GM18868 (cell line): ENCODE results near the gene ROBO1.

Experiments used
- ATAC-seq: cut with Tn5 transposase; IDR thresholded peaks from one replicate; pipeline ENCODE4 v1.9.1; 2021; ENCODE audit warnings: mild to moderate bottlenecking, moderate library complexity; ENCODE audit not compliant: unreplicated experiment

Gene ROBO1

GRCh38 chr3:78825858-78826215, 942.0 kb downstream of the ROBO1 start:
- ATAC-seq, result no peak

GRCh38 chr3:78825118-78825857, 942.5 kb downstream of the ROBO1 start:
- peak; percentile 70 for ATAC-seq

DNA sequence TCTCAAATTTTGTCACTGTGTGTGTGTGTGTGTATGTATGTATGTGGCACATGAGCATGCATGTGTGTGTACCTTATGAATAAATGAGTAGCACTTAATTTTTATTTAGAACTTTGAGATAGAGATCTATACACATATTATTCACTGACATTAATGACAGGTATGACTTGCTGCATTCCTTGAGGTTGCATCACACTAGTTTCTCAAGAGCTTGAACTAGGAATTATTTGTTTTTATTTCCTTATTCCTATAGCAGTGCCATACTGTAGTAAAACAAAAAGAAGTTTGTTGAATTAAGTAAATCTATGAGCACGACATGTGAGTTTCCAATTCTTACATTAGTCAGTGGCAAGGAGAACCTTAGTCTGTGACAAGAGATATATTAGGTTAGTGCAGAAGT, 943.9 kb downstream of the ROBO1 start:
- ATAC-seq, result no peak

DNA sequence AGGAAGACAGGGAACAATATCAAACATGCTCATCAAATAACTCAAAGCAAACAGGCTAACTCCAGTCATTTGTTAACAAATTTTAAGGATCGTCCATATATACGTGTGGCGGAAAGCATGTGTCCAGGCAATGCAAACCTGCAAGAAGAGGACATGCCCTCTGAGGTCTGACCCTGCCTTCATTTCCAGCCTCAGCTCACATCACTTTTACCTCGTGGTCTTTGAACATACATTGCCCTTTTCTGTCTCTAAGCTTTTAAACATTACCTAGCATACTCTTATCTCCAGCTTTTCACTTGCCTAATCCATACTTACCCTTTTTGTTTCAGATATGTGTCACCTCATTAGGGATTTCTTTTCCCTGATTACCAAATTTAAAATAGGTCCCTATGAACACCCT, 944.4 kb downstream of the ROBO1 start:
- no peak for ATAC-seq

- ATAC-seq, result no peak
Observed at GRCh38 chr3:78822726-78823125, 945.1 kb downstream of the ROBO1 start.

- ATAC-seq, result no peak
Observed at GRCh38 chr3:78820542-78820941, 947.3 kb downstream of the ROBO1 start.

DNA sequence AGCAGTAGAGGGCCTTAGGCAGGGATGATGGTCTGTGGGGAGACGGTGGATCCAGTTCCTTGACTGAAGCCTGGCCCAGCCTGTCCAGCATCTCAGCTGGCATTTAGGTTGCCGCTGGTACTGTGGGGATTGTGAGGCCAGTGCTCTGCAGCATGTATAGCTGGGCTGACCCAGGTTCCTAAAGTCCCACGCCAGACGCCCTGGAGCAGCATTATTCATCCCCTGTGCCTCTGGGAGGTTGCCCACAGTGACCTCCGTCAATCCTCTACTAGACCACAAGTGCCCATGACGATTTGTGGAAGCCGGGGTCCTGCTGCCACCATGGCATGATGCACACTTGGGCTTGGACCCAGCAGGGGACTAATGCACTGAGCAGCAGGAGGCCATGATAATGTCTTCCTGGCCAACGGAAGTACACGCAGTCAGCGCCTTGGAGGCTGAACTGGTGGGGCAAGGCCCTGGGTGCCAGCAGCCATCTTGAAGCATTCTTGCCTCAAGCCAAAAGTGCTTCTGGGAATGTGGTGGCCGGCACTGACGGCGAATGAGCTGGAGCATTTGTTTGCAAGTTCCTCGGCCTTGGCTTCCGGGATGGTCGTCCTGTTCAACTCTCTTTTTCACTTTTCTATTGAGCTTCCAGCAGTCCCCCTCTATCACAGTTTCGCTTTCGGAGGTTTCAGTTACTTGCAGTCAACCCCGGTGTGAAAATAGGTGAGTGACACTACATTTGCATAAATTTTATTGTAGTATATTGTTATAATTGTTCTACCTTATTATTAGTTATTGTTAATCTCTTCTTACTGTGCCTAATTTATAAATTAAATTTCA, 949.4 kb downstream of the ROBO1 start:
- no peak for ATAC-seq

DNA sequence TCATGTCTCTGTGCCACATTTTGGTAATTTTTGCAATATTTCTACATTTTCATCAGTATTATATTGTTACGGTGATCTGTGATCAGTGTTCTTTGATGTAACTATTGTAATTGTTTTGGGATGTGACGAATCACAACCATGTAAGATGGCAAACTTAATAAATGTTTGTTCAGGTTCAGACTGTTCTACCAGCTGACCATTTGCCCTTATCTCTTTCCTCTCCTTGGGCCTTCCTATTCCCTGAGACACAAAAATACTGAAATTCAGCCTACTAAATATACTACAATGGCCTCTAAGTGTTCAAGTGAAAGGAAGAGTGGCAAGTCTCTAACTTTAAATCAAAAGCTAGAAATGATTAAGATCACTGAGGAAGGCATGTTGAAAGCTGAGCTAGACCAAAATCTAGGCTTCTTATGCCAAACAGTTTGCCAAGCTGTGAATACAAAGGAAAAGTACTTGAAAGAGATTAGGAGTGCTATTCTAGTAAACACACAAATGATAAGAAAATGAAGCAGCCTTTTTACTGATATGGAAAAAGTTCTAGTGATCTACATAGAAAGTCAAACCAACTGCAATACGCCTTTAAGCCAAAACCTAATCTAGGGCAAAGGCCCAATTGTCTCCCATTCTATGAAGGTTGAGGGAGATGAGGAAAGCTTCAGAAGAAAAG, 952.8 kb downstream of the ROBO1 start:
- no peak for ATAC-seq

GRCh38 chr3:78812166-78812565, 955.6 kb downstream of the ROBO1 start:
- ATAC-seq, result peak; percentile 39

- no peak for ATAC-seq
Observed at GRCh38 chr3:78809966-78810365, 957.8 kb downstream of the ROBO1 start.

DNA sequence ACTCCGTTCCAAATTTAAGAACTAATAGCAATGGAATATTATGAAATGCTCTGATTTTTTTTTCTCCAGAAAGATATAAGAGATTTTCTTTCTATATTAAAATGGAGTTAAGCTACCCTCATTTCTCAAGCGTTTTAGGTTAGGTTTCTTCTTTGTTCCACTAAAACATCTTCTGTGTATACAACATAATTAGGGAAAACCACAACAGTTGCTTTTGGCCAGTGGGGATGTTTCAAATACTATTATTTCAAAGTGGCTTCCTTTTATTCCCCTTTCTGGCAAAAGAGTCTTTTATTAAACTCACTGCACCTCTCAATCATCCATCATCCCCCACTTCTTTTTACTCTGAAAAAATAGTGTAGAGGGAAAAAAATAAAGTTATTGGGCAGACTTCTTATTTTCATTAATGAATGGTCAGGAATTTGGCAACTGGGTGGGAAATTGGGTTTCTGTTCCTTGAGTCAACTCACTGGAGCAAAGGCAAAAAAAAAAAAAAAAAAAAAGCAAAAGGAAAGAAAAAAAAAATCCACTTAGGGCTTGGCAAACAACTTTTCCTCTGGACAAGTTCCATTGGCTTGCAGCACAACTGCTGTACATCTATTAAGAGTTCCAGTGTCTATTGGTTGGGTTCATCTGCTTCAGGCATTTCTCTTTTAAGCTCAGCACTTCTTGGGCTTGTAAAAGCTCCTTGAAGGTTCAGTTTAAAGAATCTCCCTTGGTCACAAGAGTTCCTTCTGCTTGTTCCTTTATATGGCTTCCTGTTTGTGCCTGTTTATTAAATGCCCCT, 963.4 kb downstream of the ROBO1 start:
- no peak for ATAC-seq

DNA sequence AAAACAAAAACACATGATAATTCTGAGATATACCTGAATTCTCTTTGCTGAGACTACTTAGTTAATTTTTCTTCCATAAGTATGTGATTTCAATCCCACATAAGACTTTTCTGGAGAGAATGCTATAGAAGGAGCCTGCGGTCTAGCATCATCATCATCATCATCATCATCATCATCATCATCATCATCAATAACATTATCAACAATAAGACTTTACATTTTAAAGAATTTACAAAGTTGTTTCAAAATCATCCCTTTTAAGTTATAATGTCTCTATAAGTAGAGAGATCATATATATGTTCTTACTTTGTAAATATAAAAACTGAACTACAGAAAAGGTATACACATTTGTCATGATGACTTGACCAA, 965.3 kb downstream of the ROBO1 start:
- no peak for ATAC-seq

GRCh38 chr3:78801926-78802561, 965.8 kb downstream of the ROBO1 start:
- peak; percentile 58 for ATAC-seq

DNA sequence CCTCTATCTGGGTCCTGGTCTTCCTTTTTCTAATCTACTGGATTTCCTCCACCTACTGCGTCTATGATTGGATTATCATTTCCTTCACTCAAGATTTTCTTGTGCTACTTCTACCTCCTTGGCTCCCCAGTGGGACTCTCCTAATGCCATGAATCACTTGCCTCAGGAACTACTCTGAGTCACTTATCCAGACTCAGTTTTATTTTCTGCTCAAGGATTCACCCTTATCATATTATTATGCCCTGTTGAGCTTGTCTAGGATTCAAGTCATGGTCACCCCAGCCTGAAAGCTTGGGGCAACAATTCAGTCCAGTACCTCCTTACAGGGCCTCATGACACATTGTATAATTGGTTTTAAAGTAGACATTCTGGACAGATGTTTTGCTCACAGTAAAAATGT, 968.1 kb downstream of the ROBO1 start:
- no peak for ATAC-seq

- ATAC-seq, result no peak
Observed at GRCh38 chr3:78798266-78798832, 969.4 kb downstream of the ROBO1 start.

- ATAC-seq, result peak; percentile 36
Observed at GRCh38 chr3:78794431-78794830, 973.4 kb downstream of the ROBO1 start.

DNA sequence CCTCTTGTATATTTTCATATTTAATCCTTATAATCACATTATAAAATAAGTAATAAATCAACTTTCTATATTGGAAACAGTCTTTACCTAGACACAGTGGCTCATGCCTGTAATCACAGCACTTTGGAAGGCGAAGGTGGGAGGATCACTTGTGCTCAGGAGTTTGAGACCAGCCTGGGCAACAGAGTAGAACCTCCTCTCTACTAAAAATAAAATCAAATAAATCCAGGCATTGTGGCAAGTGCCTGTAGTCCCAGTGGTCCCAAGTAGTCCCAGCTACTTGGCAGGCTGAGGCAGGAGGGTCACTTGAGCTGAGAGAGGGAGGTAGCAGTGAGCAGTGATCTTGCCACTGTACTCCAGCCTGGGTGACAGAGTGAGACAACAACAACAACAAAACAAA, 975.1 kb downstream of the ROBO1 start:
- no peak for ATAC-seq

GRCh38 chr3:78792212-78792611, 975.6 kb downstream of the ROBO1 start:
- ATAC-seq, result peak; percentile 3

- peak; percentile 41 for ATAC-seq
Observed at GRCh38 chr3:78791753-78792152, 976.0 kb downstream of the ROBO1 start.

- ATAC-seq, result no peak
Observed at GRCh38 chr3:78788839-78789238, 979.0 kb downstream of the ROBO1 start.
